SU-DHL-6 (cell line): ENCODE data around the gene LRFN3.

ENCODE experiments used
- H2AFZ ChIP-seq: fragments of 200-600 bp; sonication (generic); 2 replicates; pipeline ENCODE4 v1.6.1; 2014; ENCODE audit warnings: low read depth, mild to moderate bottlenecking, moderate library complexity, mixed read lengths, antibody characterized with exemption, low read length; ENCODE audit not compliant: severe bottlenecking
- H3F3A ChIP-seq: fragments of 200-600 bp; shearing (Covaris generic); 2 replicates; pipeline ENCODE4 v1.6.0; 2016; ENCODE audit warnings: antibody characterized with exemption, mild to moderate bottlenecking; ENCODE audit not compliant: insufficient read depth
- H3K27ac ChIP-seq: fragments of 200-600 bp; sonication (generic); 2 replicates; pipeline ENCODE4 v1.5.1; 2016; ENCODE audit warnings: low read depth, mild to moderate bottlenecking, low read length, moderate library complexity, mixed read lengths
- H3K27me3 ChIP-seq: fragments of 200-600 bp; sonication (generic), shearing (Covaris generic); 2 replicates; pipeline ENCODE4 v1.6.0; 2014; ENCODE audit warnings: mild to moderate bottlenecking, low read length
- H3K36me3 ChIP-seq: fragments of 200-600 bp; sonication (generic); 2 replicates; pipeline ENCODE4 v1.6.1; 2014; ENCODE audit warnings: mild to moderate bottlenecking, low read length, mixed read lengths
- H3K4me2 ChIP-seq: fragments of 300-600, 200-600 bp; shearing (Covaris generic), sonication (generic); 2 replicates; pipeline ENCODE4 v1.6.0; 2014; ENCODE audit warnings: low read length, low read depth, mild to moderate bottlenecking; ENCODE audit not compliant: poor library complexity, severe bottlenecking
- H3K4me3 ChIP-seq: fragments of 200-600 bp; sonication (generic); 2 replicates; pipeline ENCODE4 v1.5.1; 2014; ENCODE audit warnings: antibody characterized with exemption, low read length, mild to moderate bottlenecking, mixed read lengths; ENCODE audit not compliant: insufficient read depth, poor library complexity, severe bottlenecking
- H3K79me2 ChIP-seq: fragments of 200-600 bp; sonication (generic); 2 replicates; pipeline ENCODE4 v1.6.1; 2014; ENCODE audit warnings: mild to moderate bottlenecking, low read length, moderate library complexity; ENCODE audit not compliant: insufficient read depth
- H3K9ac ChIP-seq: fragments of 200-600 bp; sonication (generic); 2 replicates; pipeline ENCODE4 v1.7.0; 2014; ENCODE audit warnings: mild to moderate bottlenecking, low read length
- H3K9me2 ChIP-seq: fragments of 200-600 bp; sonication (generic); replicated peaks from 2 replicates; pipeline ENCODE4 v1.6.1; 2014; ENCODE audit warnings: low read length; ENCODE audit not compliant: insufficient read depth
- H3K9me3 ChIP-seq: fragments of 200-600 bp; sonication (generic); 2 replicates; pipeline ENCODE4 v1.6.1; 2014; ENCODE audit warnings: low read length, mixed read lengths; ENCODE audit not compliant: insufficient read depth
- H4K20me1 ChIP-seq: fragments of 200-600 bp; sonication (generic); 2 replicates; pipeline ENCODE4 v1.6.1; 2014; ENCODE audit warnings: low read depth, mild to moderate bottlenecking, antibody characterized with exemption, low read length, moderate library complexity, mixed read lengths
- CTCF ChIP-seq: fragments of 200-600 bp; sonication (generic); IDR thresholded peaks from one replicate; pipeline ENCODE4 v1.5.1; 2017; ENCODE audit warnings: antibody characterized with exemption, mild to moderate bottlenecking, low read length, moderate library complexity; ENCODE audit not compliant: insufficient read depth, poor library complexity, severe bottlenecking
- EZH2phosphoT487 ChIP-seq: fragments of 200-600 bp; sonication (generic), shearing (Covaris generic); conservative IDR thresholded peaks from 2 replicates; pipeline ENCODE4 v1.6.1; 2018; ENCODE audit warnings: mild to moderate bottlenecking, antibody characterized with exemption, low read length, moderate library complexity, mixed read lengths

The LRFN3 gene

DNA sequence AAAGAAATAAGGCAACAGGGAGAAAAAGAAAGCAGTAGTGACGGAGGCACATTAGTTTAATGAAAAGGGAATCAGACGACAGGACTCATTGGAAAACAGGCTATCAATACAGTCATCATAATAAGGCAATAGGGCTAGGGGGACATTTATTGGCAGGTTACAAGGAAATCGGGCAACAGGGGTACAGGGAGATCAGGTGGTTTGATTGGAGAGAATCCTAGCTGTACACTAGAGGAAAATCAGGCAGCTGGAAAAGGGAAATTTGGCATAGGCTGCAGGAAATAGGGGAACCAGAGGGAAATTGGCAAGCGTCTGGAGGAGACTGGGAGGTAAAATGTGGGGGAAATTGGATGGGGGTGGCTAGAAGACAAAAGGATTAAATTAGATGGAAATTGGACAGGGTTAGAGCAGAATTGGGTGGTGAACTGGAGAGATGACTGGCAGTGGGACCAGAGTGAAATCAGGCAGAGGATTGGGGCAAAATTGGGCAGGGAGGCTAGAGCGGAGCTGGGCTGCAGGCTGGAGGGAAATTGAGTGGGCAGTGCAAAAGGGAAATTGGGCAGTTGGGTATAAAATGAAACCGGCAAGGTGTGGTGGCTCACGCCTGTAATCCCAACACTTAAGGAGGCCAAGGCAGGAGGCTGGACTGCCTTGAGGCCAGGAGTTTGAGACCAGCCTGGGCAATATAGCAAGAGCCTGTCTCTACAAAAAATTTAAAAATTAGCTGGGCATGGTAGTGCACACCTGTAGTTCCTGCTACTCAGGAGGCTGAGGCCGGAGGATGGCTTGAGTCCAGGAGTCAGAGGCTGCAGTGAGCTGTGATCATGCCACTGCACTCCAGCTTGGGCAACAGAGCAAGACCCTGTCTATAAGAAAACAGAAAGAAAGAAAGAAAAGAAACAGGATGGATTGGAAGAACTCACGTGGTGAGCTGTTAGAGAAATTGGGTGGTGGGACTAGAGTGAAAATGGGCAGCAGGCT is 7.4 kb downstream of the LRFN3 start:
- Histone ChIP-seq H3K27ac (no peak overlapping the region), H3K4me3 (no peak overlapping the region), H3K27me3 (no peaks in the 10 kb centered on the region), H3K9ac (no peak overlapping the region), H3F3A (no peaks in the 10 kb centered on the region), H3K79me2 (no peaks in the 10 kb centered on the region), H3K9me2 (no peaks in the 10 kb centered on the region), H3K36me3 (no peaks in the 10 kb centered on the region), H2AFZ (no peak overlapping the region), H3K4me2 (no peak overlapping the region), H3K9me3 (no peaks in the 10 kb centered on the region), H4K20me1 (no peaks in the 10 kb centered on the region)
- no peak for TF ChIP-seq CTCF
- TF ChIP-seq EZH2phosphoT487 = no peak

- H3K9me3 ChIP-seq = no peaks in the 10 kb centered on the region
- H4K20me1 ChIP-seq = no peaks in the 10 kb centered on the region
- no peak overlapping the region for H2AFZ ChIP-seq
- H3K9me2 ChIP-seq = no peaks in the 10 kb centered on the region
- TF ChIP-seq CTCF = no peak
- no peak overlapping the region for H3K27ac ChIP-seq
- H3K4me2 ChIP-seq = no peak overlapping the region
- H3K27me3 ChIP-seq = no peaks in the 10 kb centered on the region
- no peaks in the 10 kb centered on the region for H3K36me3 ChIP-seq
- no peak overlapping the region for H3K4me3 ChIP-seq
- no peaks in the 10 kb centered on the region for H3K79me2 ChIP-seq
- H3K9ac ChIP-seq = no peak overlapping the region
- H3F3A ChIP-seq = no peaks in the 10 kb centered on the region
Measured at GRCh38 chr19:35944556-35944955, 8.4 kb downstream of the LRFN3 start.

- no peak overlapping the region for H3K4me2 ChIP-seq
- H3K79me2 ChIP-seq = no peaks in the 10 kb centered on the region
- no peak overlapping the region for H2AFZ ChIP-seq
- no peak overlapping the region for H3K4me3 ChIP-seq
- no peaks in the 10 kb centered on the region for H3K9me3 ChIP-seq
- H3F3A ChIP-seq = no peaks in the 10 kb centered on the region
- no peak overlapping the region for H3K9ac ChIP-seq
- no peak overlapping the region for H3K27ac ChIP-seq
- no peaks in the 10 kb centered on the region for H4K20me1 ChIP-seq
- no peaks in the 10 kb centered on the region for H3K9me2 ChIP-seq
- no peaks in the 10 kb centered on the region for H3K27me3 ChIP-seq
- TF ChIP-seq CTCF = no peak
- no peak for TF ChIP-seq EZH2phosphoT487
- no peaks in the 10 kb centered on the region for H3K36me3 ChIP-seq
Measured at GRCh38 chr19:35945121-35945790, 9.1 kb downstream of the LRFN3 start.
